GM18951 (cell line): Measurements from ENCODE around the gene SETBP1.

ENCODE experiments used
- POLR2A ChIP-seq: IDR thresholded peaks from 4 replicates; pipeline ENCODE4 v1.6.1; 2011; ENCODE audit warnings: mild to moderate bottlenecking; ENCODE audit not compliant: insufficient read length, insufficient read depth; ENCODE audit errors: extremely low read depth
- in situ Hi-C: fragments of 300-500 bp; cut with MboI; formaldehyde crosslinking; loops from one replicate; pipeline ENCODE4 v1.12.0; 2022; ENCODE audit warnings: low sequenced_read_pairs, mixed read lengths, inconsistent platforms; ENCODE audit not compliant: unreplicated experiment

The SETBP1 gene

GRCh38 chr18:44732599-44732998, 51.9 kb downstream of the SETBP1 start:
- TF ChIP-seq POLR2A = no peak
- in situ Hi-C loops = no loop called here

- no peak for TF ChIP-seq POLR2A
These were observed 52.5 kb downstream of the SETBP1 start for GRCh38 chr18:44733069-44733753.

GRCh38 chr18:44733754-44734465, 53.2 kb downstream of the SETBP1 start:
- in situ Hi-C loops = no loop called here
- TF ChIP-seq POLR2A = no peak

More at GRCh38 chr18:44733069-44733753, 52.5 kb downstream of the SETBP1 start:
- in situ Hi-C loops = no loop called here

DNA sequence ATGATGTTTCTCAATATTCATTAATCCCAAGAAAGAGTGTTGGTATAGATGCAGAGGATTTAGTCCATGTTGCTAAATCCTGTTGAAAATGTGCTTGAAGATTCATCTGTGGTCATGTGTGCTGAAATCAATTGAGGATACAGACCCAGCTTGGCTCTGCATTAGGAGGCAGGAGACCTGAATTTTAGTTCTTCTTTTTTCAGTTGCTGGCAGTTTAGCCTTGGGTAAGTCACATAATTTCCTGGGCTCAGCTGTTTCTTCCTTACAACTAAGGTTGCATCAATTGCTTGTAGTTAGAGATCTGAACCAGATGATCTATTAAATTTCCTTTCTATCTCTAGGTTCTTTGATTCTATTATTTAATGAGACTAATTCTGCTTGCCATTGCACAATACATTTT, 54.4 kb downstream of the SETBP1 start:
- in situ Hi-C loops = no loop called here
- no peak for TF ChIP-seq POLR2A

GRCh38 chr18:44736664-44737380, 56.1 kb downstream of the SETBP1 start:
- no peak for TF ChIP-seq POLR2A
- in situ Hi-C loops = no loop called here

DNA sequence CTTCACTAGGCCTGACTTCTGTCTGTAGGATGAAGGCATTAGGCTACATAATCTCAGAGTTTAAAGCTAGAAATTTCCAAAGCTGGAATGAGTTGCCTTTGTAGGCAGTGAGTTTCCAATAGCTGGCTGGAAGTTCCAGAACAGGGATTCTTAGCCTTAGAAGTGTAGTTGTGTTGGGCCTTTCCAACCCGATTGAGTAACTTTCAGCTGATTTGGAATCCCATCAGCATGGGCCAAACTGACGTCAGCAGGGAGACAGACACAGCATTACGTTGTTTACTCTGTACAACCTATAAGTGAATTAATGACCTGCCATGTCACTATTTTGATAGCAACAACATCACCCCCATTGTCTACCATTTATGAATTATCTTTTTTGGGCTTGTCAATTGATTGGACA, 56.9 kb downstream of the SETBP1 start:
- TF ChIP-seq POLR2A = no peak
- in situ Hi-C loops = no loop called here

- in situ Hi-C loops = no loop called here
- no peak for TF ChIP-seq POLR2A
These were observed 59.3 kb downstream of the SETBP1 start for GRCh38 chr18:44740000-44740399.

DNA sequence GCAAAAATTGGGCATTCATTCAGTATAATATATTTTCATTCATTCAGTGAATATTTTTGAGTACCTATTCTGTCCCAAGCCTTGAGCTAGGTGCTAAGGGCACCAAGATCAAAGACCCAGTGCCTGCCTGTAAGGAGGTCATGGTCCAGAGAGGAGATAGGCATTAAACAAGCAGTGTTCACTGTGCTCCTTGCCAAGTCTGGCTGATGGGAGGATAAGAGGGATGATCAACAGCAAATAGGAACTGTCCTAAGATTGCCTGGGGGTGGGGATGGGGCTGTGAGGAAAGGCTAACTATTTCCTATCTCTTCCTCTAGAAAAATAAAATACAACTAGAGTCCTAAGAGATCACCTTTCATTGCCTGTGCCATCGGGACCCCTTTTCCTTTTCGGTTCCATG, 60.4 kb downstream of the SETBP1 start:
- no peak for TF ChIP-seq POLR2A
- in situ Hi-C loops = no loop called here

- in situ Hi-C loops = no loop called here
- TF ChIP-seq POLR2A = no peak
These were observed 60.8 kb downstream of the SETBP1 start for GRCh38 chr18:44741511-44741910.

DNA sequence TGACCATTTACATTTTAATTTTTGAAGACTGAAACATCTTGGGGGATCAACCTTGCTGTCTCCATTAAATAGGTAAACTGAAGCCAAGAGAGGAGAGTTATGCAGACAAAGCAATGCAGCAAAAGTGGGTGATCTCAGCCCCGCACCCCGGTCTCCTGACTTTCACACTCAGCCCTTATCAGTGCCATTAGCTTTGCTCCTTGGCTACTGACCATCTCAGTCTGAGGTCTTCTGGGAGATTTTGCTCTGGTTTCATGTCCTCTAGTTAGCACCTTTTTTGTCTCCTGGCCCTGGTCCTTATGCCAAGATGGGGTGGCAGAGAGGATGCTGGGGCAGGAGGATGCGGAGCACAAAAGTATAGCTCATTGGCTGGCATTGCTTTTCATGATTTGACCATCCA, 61.4 kb downstream of the SETBP1 start:
- TF ChIP-seq POLR2A = no peak
- in situ Hi-C loops = no loop called here

- in situ Hi-C loops = no loop called here
- TF ChIP-seq POLR2A = no peak
These were observed 62.1 kb downstream of the SETBP1 start for GRCh38 chr18:44742718-44743311.

- TF ChIP-seq POLR2A = no peak
These were observed 62.9 kb downstream of the SETBP1 start for GRCh38 chr18:44743631-44744030.

More at GRCh38 chr18:44743631-44744030, 62.9 kb downstream of the SETBP1 start:
- in situ Hi-C loops = no loop called here
